Panc1 (cell line): Measurements from ENCODE around the gene SART1. TPM values are rescaled to one million over a fixed set of nuclear protein-coding genes. Genes with fewer than 3 reads are reported as not detected.

Experiments
- total RNA-seq: library from RNA; stranded (reverse); gene quantifications from one replicate; pipeline ENCODE4 v1.2.1, GENCODE V29; 2021; ENCODE audit not compliant: unreplicated experiment

The SART1 gene
- total RNA-seq, 1 experiment from 2014 or later: 76.4 TPM

Other genes with a start within 250 kb of the SART1 start
- 84.2 TPM for gene KAT5, start 249.5 kb upstream of the SART1 start, total RNA-seq
- 107 TPM for gene RNASEH2C, start 240.9 kb upstream of the SART1 start, total RNA-seq
- gene AP5B1, start 180.8 kb upstream of the SART1 start, total RNA-seq: 35.0 TPM
- 0.23 TPM for gene OVOL1, start 174.7 kb upstream of the SART1 start, total RNA-seq
- not detected for gene SNX32, start 127.8 kb upstream of the SART1 start, total RNA-seq
- 1,911 TPM for gene CFL1, start 103.6 kb upstream of the SART1 start, total RNA-seq
- gene MUS81, start 101.3 kb upstream of the SART1 start, total RNA-seq: 140 TPM
- gene EFEMP2, start 88.9 kb upstream of the SART1 start, total RNA-seq: 23.7 TPM
- not detected for gene CTSW, start 81.9 kb upstream of the SART1 start, total RNA-seq
- gene FIBP, start 73.3 kb upstream of the SART1 start, total RNA-seq: 105 TPM
- gene CCDC85B, start 71.1 kb upstream of the SART1 start, total RNA-seq: 85.4 TPM
- gene FOSL1, start 61.3 kb upstream of the SART1 start, total RNA-seq: 186 TPM
- 84.7 TPM for gene C11orf68, start 42.7 kb upstream of the SART1 start, total RNA-seq
- gene DRAP1, start 42.3 kb upstream of the SART1 start, total RNA-seq: 581 TPM
- not detected for gene TSGA10IP, start 16.3 kb upstream of the SART1 start, total RNA-seq
- 64.6 TPM for gene EIF1AD, start 40.4 kb downstream of the SART1 start, total RNA-seq
- 494 TPM for gene BANF1, start 40.8 kb downstream of the SART1 start, total RNA-seq
- gene CST6, start 50.3 kb downstream of the SART1 start, total RNA-seq: 0.23 TPM
- gene CATSPER1, start 64.7 kb downstream of the SART1 start, total RNA-seq: 0.15 TPM
- gene GAL3ST3, start 87.4 kb downstream of the SART1 start, total RNA-seq: not detected
- 271 TPM for gene SF3B2, start 90.6 kb downstream of the SART1 start, total RNA-seq
- 91.8 TPM for gene PACS1, start 108.5 kb downstream of the SART1 start, total RNA-seq